GM18861 (cell line): Measurements from ENCODE around the gene LRRC52.

Experiments
- ATAC-seq: cut with Tn5 transposase; IDR thresholded peaks from one replicate; pipeline ENCODE4 v1.9.1; 2021; ENCODE audit not compliant: unreplicated experiment

Gene LRRC52, protein sequence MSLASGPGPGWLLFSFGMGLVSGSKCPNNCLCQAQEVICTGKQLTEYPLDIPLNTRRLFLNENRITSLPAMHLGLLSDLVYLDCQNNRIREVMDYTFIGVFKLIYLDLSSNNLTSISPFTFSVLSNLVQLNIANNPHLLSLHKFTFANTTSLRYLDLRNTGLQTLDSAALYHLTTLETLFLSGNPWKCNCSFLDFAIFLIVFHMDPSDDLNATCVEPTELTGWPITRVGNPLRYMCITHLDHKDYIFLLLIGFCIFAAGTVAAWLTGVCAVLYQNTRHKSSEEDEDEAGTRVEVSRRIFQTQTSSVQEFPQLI

DNA sequence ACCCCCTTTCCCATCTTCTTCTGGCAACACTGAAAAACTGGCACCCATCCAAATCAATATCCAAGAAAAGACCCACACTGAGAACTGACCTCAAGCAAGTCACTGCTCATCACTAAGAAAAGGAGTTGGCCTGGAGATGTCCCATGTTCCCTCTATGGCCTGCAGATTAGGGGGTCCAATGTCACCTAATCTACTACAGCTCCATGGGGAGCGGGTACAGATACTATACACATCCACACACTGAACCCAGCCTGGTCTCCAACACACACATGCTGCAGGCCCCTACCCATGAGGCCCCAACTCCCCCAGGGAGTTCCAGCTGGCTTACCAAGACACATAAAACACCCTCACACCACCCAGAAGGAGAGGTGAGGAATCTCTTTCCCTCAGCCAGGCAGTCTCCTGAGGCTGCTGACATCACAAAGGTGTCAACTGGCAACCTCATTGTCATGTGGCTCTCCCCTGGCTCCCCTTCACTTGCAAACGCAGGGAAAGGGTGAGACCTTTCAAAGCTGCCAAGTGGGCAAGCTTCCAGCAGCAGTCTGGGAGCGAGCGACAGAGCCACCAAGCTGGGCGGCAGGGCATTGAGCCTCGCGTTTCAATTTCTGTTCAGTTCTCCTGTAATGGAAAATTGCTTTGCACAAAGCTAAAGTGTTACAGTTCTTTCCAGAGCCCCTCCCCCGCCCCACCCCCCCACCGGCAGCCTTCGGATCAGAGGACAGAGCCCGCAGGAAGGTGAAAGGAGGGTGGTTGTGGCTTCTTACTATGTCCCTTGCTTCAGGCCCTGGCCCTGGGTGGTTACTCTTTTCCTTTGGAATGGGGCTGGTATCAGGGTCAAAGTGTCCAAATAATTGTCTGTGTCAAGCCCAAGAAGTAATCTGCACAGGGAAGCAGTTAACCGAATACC lies at the start of gene LRRC52:
TSS of gene LRRC52 (plus strand) at position 469 of the 907 bp plus-strand sequence. CDS start at position 766, 297 bp downstream.
- no peak for ATAC-seq

DNA sequence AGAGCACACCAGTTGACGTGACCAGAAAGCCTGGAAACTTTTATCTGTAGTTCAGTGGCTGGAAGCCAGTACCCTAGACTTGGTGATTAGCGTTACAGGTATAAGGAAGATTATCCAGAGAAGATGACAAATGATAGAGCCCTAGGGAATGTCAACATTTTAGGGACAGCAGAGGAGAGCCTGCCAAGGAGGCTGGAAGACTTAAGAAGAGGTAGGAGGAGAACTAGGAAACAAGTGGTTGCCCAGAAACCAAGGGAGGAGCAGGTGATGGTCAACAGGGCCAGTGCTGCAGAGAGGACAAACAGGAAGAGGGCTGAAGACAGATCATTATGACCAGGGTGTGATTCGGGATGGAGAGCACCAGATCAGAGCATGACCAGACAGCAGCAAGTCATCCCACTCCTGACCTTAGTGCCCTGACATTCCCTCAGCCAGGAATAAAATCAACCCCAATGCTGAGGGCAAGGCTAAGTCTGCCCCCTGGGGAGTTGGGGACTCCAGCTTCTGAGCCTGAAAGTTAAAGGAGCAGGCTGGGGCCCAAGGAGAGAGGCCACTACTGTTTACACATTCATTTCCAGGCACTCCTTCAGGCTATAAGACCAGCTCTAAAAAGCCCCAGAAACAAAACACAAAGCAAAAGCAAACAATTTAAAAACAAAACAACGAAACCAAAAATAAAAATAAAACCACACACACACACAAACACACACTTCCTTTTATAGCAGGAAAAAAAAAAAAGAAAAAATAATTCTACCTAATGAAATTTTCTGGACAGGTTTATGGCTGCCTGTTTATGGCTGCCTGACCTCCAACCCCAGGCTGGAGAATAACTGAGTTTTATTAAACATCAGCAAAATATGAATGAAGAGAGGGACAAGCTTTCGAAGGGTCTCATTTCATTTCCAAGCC lies 48.6 kb upstream of the LRRC52 start:
- ATAC-seq = no peak

DNA sequence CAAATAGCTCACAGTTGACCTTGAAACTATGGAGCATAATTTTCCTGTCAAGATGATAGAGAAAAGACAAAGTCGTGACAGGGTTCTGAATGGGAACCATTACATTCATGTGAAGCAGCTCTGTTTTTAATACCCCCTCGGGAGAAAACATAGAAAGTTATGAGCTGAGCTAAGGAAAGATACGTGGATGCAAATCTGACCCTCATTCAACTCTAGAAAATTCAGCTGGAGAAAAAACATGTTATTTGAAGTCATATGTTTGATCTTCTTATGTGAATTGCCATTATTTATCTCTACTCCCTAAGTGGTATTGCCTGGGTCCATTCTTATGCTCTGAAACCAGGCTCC lies 48.0 kb upstream of the LRRC52 start:
- ATAC-seq = no peak

DNA sequence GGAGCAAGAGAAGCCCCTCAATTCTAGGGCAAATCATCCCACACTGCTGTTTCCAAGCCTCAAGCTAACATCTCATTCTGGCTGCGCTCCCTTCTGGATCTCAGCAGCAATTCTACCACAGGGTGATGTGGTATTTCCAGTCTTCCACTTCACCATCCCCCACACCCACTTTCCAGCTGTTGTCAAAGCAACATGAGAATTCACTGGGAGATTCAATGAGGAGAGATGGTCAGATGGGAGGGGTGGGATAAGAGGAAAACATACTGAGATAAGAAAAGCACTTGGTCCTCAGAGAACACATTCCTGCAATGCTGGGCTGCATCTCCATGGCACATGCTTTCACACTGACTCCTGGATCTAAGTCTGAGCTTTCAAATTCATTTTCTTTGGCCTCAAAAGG lies 47.3 kb upstream of the LRRC52 start:
- ATAC-seq = no peak

DNA sequence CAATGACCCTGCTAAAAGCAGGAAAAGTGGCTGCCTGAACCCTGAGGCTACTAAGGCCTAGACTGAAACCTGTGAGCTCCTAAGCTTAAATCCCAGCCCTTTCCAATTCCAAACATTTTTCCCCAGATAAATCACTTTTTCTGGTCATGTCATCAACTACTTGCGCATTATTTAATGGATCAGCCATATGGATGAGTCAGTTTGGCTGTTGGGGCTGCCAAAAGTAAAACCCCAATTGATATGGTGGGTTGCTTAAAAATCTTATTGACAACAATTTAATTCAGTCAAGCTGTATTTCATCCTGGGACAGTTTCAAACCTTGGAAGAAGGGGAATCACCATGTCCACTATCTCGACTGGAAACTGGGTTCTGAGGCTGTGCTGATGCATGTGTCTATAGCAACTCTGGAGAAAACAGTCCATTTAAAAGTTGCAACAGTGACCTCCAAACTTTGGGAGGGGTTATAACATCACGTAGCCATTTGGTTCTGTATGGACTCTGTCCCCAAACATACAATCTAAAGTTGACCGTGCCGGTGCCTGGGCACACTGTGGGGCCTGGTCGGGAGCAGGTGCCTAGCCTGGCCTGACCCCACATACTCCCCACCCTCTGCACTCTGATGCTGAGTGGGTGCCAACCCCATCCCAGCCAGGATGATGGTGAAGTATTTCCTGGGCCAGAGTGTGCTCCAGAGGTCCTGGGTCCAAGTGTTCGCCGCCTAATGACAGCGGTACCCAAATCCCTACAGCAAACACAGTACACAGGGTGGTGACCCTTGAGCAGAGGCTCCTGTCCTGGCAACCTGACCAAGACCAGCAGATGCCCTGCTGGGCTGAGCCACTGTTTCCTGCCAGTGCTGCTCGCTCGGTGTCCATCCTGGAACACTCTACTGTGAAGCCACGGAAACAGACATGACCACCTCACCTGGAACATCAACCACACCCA lies 46.5 kb upstream of the LRRC52 start:
- no peak for ATAC-seq

DNA sequence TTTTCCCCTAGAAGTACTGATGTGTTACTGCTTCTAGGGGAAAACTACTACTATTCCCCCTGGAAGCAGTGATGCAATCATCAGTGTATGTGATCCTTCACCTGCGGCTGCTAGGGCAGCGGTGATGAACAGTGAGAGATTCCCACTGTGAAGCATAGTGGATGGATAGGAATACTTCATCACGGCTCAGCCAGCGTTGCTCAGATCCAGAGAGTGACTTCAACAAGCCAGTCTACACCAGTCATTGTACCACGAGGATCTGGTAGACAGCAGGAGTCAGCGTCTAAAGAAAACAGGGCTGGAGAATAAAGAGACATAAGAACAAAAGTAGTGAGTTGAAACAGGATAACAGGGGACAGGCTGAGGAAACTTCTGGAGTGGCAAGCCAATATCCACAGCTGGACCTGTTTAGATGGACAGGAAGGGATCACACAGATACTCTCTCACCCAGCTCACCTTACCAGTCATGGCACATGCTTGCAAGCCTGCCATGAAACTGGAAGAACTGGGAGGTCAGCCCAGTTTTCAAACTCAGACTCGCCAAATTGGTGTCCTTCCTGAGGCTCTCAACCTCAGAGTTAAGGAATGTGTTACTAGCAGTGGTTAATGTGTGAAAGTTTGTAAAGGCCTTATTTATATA lies 42.4 kb upstream of the LRRC52 start:
- ATAC-seq = no peak

DNA sequence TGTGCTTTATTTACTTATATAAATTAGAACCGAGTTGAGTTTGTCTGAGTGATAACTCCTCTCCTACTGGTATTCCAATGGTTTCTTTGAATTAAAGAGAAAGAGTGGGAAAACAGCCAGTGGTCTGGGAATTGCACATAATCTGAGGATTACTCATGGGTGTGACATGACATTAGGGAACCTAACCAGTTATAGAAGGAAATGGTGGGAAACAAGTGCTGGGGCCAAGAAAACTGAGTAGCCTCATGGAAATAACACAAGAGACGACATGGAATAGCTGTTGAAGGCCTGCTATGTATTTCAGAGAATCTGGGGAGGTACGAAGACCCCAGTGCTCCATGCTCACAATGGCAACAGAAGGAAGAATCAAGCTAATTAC lies 41.8 kb upstream of the LRRC52 start:
- ATAC-seq = no peak

DNA sequence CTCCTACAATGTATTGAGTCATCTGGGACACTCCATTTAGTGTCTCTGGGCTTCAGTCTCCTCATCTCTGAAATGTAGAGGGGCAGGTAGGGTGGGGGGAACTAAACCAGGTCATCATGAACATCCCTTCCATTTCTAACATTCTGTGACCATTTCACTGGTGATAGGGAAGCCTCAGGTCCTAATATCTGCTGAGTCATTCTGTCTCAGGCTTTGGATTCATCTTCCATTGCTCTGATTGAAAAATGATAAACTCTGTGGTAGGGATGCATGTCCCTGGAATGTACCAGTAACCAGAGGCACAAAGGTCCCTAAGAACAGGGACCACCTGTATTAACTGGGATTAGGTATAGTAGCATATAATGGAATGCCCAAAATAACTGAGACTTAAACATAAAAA lies 36.2 kb upstream of the LRRC52 start:
- no peak for ATAC-seq

DNA sequence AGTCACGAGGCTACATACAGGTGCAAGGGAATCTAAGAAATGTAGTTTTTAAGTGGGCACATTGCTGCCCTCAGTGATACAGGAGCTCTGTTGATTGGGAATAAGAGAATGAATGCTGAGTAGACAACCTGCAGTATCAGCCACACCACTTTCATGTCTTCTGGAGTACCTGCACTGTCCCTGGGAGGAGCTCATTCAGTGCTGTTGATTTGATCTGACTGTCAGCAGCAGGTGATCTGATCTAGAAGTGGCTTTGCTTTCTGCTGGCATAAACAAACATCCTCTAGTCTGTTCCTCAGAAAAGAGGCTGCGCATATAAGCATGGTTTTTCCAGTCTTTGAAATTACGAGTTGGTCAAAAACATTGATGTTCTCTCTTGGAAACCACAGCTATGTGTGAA lies 35.5 kb upstream of the LRRC52 start:
- no peak for ATAC-seq

DNA sequence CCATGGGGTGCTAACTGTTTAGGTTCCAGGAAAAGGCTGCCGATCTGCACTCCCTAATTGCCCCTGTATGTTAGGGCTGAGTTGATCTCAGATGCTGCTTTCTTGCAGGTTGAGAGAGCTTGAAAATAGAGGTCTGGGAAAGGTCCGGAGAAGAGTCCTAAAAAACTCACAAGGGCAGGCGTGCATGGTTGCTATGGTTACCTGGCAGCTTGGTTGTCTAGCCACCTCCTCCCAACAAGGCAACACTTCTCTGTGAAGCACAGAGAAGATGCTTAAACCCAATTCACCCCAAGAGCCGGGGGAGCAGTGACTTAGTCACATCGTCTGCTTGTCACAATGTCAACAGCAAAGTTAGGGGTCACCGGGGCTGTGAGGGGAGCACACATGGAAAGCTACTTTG lies 31.0 kb upstream of the LRRC52 start:
- ATAC-seq = no peak

DNA sequence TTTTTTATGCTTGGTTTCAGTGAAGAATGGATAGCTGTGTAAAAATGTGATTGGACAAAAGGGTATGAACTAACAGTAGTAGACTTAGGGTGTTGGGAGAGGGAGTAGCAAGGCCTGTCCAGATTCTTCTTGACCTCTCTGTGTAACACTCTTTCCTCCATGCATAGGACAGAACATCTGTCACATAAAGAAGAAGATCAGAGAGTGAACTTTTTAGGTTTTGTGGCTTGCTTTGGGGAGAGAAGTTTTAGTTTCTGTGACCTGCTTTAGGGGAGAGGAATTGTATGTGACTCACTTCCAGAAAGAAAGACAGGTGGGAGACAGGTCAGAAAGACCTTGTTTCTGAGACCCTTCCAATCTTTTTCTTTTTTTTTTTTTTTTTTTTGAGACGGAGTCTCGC lies 27.3 kb upstream of the LRRC52 start:
- ATAC-seq = no peak

DNA sequence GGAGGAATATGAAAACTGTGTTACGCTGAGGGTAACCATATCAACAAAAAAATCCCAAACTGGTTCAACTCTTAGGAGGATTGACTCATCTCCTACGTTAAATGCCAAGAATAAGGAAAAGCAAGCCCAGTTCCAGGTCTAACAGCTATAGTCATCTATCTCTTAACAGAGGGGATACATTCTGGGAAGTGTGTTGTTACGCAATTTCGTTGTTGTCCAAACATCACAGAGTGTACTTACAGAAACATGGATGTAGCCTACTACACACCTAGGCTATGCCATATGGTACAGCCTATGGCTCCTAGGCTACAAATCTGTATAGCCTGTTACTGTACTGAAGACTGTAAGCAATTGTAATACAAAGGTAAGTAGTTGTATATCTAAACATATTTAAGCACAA lies 23.2 kb upstream of the LRRC52 start:
- no peak for ATAC-seq

DNA sequence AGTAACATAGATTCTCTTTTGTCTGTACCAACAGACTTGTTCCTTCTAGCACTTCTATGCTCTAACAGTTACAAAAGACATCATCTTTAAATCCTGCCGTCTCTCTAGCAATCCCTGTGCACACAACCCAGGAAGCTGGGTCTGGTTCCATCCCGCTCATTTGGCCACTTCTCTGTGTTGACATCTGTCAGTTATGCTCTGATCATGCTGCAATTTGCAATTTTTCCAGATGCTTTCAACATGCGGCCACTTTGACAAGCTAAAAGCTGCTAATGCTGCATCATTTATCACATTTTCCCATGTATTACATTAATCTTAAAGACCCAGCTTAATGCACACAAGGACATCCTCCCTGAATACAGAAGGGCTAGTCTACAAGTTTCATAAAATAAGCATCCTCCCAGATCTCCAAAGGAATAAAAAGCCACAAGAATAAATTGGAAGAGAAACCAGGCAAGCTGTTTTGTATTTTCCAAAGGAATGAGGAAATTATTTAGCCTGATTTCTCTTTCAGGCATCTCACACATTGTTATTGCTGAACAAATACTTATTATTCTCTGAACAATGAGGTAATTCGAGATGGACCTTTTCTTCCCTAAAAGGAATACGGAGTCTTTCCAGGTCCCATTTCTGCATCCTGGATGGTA lies 19.0 kb upstream of the LRRC52 start:
- no peak for ATAC-seq

DNA sequence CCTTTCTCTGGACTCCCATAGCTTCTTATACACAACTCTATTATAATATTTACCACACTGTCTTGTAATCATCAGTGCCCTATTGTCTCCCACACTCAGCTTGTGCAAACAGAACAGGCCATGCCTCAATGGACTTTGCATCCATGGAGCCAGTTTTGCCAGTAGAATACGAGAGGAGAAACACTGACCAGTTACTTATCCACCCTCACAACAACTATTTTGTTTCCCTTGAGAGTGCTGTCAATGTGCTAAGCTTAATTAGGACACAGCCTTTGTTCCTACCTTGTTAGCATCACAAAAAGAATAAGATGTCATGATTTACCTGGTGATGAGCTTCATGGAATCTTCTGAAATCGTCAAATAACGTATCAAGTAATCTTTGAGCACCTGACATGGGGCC lies 18.1 kb upstream of the LRRC52 start:
- ATAC-seq = no peak

DNA sequence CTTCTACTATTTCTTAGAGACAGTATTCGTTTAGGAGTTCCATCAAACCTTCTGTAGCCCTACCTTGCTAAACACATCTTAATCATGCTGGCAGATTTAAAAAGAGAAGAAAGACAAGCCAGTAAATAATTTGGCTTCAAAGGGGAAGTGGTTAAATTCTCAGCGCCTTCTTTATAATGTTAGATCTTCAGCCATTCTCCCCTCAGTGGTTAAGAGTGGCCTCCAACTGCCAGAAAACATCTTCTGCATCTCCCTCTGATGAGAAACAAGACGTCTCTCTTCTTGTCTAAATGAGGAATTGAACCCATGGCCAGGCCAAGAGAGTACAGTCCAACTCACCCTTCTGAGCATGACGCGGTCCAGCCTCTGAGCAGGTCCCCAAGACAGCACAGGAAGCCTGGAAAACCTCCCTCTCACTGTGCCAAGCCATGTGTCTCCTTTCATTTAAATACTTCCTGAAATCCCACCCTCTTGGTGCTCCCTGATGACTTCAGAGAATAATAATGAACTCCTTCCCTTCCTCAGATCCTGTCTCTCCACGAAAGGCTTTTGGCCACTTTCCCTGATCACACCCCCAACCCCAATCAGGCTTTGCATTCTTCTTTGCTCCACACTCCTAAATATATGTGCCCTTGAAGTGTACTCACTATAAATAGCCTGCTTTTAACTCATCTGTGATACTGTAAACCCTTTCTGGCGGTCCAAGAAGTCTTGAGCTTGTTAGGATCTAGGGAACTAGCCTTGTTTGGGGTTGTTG lies 16.4 kb upstream of the LRRC52 start:
- ATAC-seq = no peak

DNA sequence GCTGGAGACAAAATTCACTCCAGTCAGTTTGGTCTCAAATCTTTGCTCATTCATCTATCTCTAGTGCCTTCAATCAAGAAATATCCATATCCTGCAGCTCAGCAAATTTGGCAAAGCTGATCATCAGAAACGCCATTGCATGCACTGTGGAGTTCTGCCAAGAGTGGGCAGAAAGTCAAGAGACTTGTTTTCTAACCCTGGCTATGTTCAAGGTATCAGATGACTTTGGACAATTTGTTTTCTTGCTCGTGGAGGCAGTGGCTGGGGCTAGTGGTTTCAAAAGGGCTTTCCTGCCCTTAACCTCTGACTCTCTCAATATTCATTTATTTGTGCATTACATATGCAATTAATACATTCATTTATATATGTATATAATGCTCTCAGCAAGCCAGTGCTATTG lies 12.8 kb upstream of the LRRC52 start:
- ATAC-seq = no peak

DNA sequence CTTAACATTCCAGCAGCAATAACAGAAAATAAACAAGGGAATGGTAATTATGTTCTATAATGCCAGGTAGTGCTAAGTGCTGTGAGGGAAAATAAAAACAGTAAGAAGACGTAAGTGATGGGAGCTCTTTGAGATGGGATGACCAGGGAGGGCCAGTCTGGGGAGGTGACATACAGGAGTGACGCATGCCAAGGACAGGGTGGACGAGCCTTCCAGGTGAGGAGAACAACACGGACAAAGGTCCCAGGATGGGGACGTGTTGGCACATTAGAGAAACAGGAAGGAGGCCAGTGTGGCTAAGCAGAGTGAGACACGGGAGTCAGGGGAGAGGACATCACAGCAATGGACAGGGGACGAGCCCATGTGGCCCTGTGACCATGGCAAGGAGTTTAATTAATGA lies 11.7 kb upstream of the LRRC52 start:
- ATAC-seq = no peak

DNA sequence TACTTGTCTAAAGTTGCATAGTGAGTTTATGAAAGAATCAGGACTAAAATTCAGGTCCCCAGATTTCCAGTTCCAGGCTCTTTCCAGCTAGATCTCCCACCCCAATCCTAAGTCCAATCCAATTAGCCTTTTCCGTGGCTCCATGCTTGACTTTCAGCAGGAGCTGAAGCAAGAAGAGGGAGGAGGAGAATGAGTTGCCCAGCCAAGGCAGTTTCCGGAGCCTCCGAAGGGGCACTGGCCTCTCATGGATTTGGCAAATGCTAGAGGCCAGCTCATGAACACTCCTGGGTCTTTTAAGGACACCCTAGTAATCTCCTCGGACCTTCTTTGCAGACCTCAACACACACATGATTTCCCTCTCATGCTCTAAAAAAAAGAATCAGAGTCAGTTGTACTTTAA lies 10.5 kb upstream of the LRRC52 start:
- no peak for ATAC-seq

DNA sequence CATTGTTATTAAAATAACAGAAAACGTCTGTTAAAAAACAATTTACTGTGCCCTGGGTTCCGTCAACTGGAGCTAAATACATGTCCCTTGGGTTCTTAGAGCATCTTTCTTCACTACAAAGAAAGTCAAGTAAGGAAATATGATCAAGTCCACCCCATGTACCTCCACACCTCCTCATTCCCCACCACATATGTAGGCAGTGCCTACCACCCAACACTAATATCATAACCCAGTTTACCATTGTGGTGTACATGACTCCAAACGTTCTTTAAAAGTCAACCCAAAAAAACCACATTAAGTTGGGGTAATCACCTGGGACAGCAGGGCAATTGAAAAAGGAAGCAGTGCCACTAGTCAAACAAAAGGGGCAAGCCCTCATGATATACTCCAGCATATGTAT lies 7.8 kb upstream of the LRRC52 start:
- no peak for ATAC-seq
